EL (cell line): ENCODE results near the gene TUBB3.
"Not testable (repeated sequence)": the region's sequence is repeated elsewhere in the genome, so short reads cannot be mapped to it uniquely, and the experiment has no call there.

Experiments used
- DNase-seq: peaks from one replicate; pipeline ENCODE4 v3.0.0-alpha.2; 2016

TUBB3 gene

GRCh38 chr16:89922884-89923639, at the start of gene TUBB3:
TUBB3 (plus strand) TSS chr16:89923342; CDS start chr16:89923402, 60 bp downstream.
- peak; percentile 85 for DNase-seq

- peak; percentile 93 for DNase-seq
Observed at GRCh38 chr16:89873972-89874689, 49.0 kb upstream of the TUBB3 start.

GRCh38 chr16:89879123-89879522, 44.0 kb upstream of the TUBB3 start:
- DNase-seq: not testable (repeated sequence)

GRCh38 chr16:89880477-89881367, 42.4 kb upstream of the TUBB3 start:
- DNase-seq: no peak

GRCh38 chr16:89881368-89881730, 41.8 kb upstream of the TUBB3 start:
- DNase-seq: no peak

- DNase-seq: no peak
Observed at GRCh38 chr16:89883346-89884040, 39.6 kb upstream of the TUBB3 start.

- DNase-seq: no peak
Observed at GRCh38 chr16:89884041-89884421, 39.1 kb upstream of the TUBB3 start.

- DNase-seq: no peak
Observed at GRCh38 chr16:89887243-89887642, 35.9 kb upstream of the TUBB3 start.

GRCh38 chr16:89890200-89890599, 32.9 kb upstream of the TUBB3 start:
- DNase-seq: no peak

GRCh38 chr16:89890886-89891657, 32.1 kb upstream of the TUBB3 start:
- no peak for DNase-seq

GRCh38 chr16:89892055-89892630, 31.0 kb upstream of the TUBB3 start:
- DNase-seq: no peak

- DNase-seq: no peak
Observed at GRCh38 chr16:89892635-89893034, 30.5 kb upstream of the TUBB3 start.

GRCh38 chr16:89893642-89894548, 29.2 kb upstream of the TUBB3 start:
- no peak for DNase-seq

GRCh38 chr16:89895482-89896250, 27.5 kb upstream of the TUBB3 start:
- DNase-seq: no peak

- DNase-seq: no peak
Observed at GRCh38 chr16:89897204-89897603, 25.9 kb upstream of the TUBB3 start.

- no peak for DNase-seq
Observed at GRCh38 chr16:89898201-89898967, 24.8 kb upstream of the TUBB3 start.

GRCh38 chr16:89899879-89900481, 23.2 kb upstream of the TUBB3 start:
- DNase-seq: peak; percentile 50

GRCh38 chr16:89900885-89901284, 22.3 kb upstream of the TUBB3 start:
- no peak for DNase-seq
